Loucy (cell line): ENCODE measurements around the gene CNKSR2.

Source experiments
- EZH2phosphoT487 ChIP-seq: fragments of 200-600 bp; IDR thresholded peaks from 2 replicates; pipeline ENCODE4 v1.6.1; 2018; ENCODE audit warnings: antibody characterized with exemption, mild to moderate bottlenecking, moderate library complexity, borderline replicate concordance
- TF ChIP-seq, protein P1 (sequence below): fragments of 200-600 bp; sonication (generic); conservative IDR thresholded peaks from 2 replicates; pipeline ENCODE4 v1.5.1; 2014; ENCODE audit warnings: mild to moderate bottlenecking, antibody characterized with exemption, low read length

GRCh38 chrX:21586001-21586400 is 211.8 kb downstream of the CNKSR2 start:
- TF ChIP-seq, protein P1, sequence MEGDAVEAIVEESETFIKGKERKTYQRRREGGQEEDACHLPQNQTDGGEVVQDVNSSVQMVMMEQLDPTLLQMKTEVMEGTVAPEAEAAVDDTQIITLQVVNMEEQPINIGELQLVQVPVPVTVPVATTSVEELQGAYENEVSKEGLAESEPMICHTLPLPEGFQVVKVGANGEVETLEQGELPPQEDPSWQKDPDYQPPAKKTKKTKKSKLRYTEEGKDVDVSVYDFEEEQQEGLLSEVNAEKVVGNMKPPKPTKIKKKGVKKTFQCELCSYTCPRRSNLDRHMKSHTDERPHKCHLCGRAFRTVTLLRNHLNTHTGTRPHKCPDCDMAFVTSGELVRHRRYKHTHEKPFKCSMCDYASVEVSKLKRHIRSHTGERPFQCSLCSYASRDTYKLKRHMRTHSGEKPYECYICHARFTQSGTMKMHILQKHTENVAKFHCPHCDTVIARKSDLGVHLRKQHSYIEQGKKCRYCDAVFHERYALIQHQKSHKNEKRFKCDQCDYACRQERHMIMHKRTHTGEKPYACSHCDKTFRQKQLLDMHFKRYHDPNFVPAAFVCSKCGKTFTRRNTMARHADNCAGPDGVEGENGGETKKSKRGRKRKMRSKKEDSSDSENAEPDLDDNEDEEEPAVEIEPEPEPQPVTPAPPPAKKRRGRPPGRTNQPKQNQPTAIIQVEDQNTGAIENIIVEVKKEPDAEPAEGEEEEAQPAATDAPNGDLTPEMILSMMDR = no peak
- no peak for TF ChIP-seq EZH2phosphoT487
